Esophagus muscularis mucosa (tissue), 3 donors: ENCODE results near the gene LYVE1.

ENCODE experiments used
- CTCF ChIP-seq, 3 experiments: fragments of 200-600 bp in 2 of 3; fragments of 450-650 bp in 1 of 3; sonication (generic) in 2 of 3; IDR thresholded peaks; one replicate each; pipeline ENCODE4 v1.5.1; 2017 to 2019; ENCODE audit warnings: antibody characterized with exemption in 3 of 3, mild to moderate bottlenecking in 2 of 3, moderate library complexity in 1 of 3
- POLR2A ChIP-seq: fragments of 450-650 bp; IDR thresholded peaks from one replicate; pipeline ENCODE4 v1.6.1; 2017; ENCODE audit warnings: antibody characterized with exemption, moderate library complexity, mild to moderate bottlenecking, low read depth
- POLR2AphosphoS5 ChIP-seq, 2 donors: sonication (generic); formaldehyde crosslinking; IDR thresholded peaks; one replicate each; pipeline ENCODE4 v1.6.1; 2017; ENCODE audit warnings: antibody characterized with exemption in 2 of 2

DNA sequence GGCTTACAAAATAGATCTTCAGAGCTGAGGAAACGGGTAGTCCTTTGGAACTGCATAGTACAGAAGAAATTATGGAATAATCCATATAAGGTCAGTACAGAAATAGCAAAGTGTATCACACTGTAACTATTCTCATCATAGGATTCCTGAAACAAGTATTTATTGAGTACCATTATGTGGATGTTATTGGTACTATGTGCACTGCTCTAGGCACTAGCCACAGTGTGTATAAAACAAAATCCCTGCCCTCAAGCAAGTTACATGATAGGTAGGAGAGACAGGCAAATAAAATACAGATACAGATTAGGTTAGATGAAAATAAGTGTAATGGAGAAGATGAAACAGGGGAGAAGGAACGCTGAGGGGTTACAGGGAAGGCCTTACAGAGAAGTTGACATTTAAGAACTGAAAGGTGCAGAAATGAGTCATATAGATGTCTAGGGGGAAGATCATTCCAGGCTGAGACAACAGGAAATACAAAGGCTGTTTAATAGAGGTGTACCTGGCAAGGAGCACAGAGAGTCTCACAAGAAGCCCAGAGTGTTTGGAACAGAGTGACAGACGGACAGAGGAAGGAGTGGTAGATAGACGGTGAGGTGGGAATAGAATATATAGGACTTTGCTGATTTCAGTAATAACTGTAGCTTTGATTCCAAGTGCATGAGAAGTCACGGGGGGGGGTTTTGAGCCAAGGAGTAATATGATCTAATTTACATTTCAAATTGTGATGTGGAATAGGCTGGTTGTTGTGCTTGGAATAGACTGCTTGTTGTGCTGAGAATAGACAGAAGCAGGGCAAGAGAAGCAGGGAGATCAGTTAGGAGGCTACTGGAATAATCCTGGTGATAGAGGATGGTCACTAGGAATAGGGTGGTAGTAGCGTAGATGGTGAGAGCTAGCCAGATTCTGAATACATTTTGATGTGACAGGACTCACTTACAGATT lies 41.2 kb downstream of the LYVE1 start:
- TF ChIP-seq CTCF (IDR thresholded peaks at IDR 0.05) (no peak), POLR2AphosphoS5 (IDR thresholded peaks at IDR 0.05) (no peak), POLR2A (no peak)
